Measurements from ENCODE around the gene OR10H2.
"Not testable (repeated sequence)": the region's sequence is repeated elsewhere in the genome, so short reads cannot be mapped to it uniquely, and the experiment has no call there.

The OR10H2 gene

GRCh38 chr19:15727724-15728123 is at the start of gene OR10H2:
Gene OR10H2, plus strand, starts transcription at chr19:15728024. Its CDS starts 20 bp downstream, at chr19:15728044.
- DNase-seq, result no peak

- no peak for DNase-seq
Observed at GRCh38 chr19:15679089-15679488, 48.7 kb upstream of the OR10H2 start.

GRCh38 chr19:15679865-15680264 is 48.0 kb upstream of the OR10H2 start:
- DNase-seq, result not testable (repeated sequence)

GRCh38 chr19:15680478-15681322 is 47.1 kb upstream of the OR10H2 start:
- DNase-seq, result no peak

- DNase-seq, result no peak
Observed at GRCh38 chr19:15683411-15683810, 44.4 kb upstream of the OR10H2 start.

GRCh38 chr19:15684828-15685227 is 43.0 kb upstream of the OR10H2 start:
- DNase-seq, result no peak

- DNase-seq, result no peak
Observed at GRCh38 chr19:15696654-15697194, 31.1 kb upstream of the OR10H2 start.

- no peak for DNase-seq
Observed at GRCh38 chr19:15701757-15702533, 25.9 kb upstream of the OR10H2 start.

- DNase-seq, result no peak
Observed at GRCh38 chr19:15702534-15702930, 25.3 kb upstream of the OR10H2 start.

- no peak for DNase-seq
Observed at GRCh38 chr19:15714638-15715037, 13.2 kb upstream of the OR10H2 start.

GRCh38 chr19:15715642-15716041 is 12.2 kb upstream of the OR10H2 start:
- DNase-seq, result no peak

GRCh38 chr19:15717809-15718208 is 10.0 kb upstream of the OR10H2 start:
- no peak for DNase-seq

GRCh38 chr19:15721268-15721667 is 6.6 kb upstream of the OR10H2 start:
- no peak for DNase-seq

- DNase-seq, result no peak
Observed at GRCh38 chr19:15722956-15723355, 4.9 kb upstream of the OR10H2 start.

- DNase-seq, result no peak
Observed at GRCh38 chr19:15730538-15730937, 2.7 kb downstream of the OR10H2 start.

- DNase-seq, result no peak
Observed at GRCh38 chr19:15732388-15732787, 4.6 kb downstream of the OR10H2 start.

- no peak for DNase-seq
Observed at GRCh38 chr19:15733895-15734294, 6.1 kb downstream of the OR10H2 start.

- no peak for DNase-seq
Observed at GRCh38 chr19:15737722-15738121, 9.9 kb downstream of the OR10H2 start, which contains the start of gene OR10H3. Gene OR10H3, plus strand, starts transcription at chr19:15737985. Its CDS starts 3,408 bp downstream, at chr19:15741393.

GRCh38 chr19:15740785-15741184 is 13.0 kb downstream of the OR10H2 start:
- DNase-seq, result no peak

GRCh38 chr19:15748239-15748638 is 20.4 kb downstream of the OR10H2 start:
- DNase-seq, result no peak

- no peak for DNase-seq
Observed at GRCh38 chr19:15758379-15758778, 30.6 kb downstream of the OR10H2 start.

GRCh38 chr19:15759962-15760565 is 32.2 kb downstream of the OR10H2 start:
- no peak for DNase-seq

- DNase-seq, result no peak
Observed at GRCh38 chr19:15769586-15769985, 41.8 kb downstream of the OR10H2 start.

Measured in activated CD8-positive, alpha-beta memory T cell treated with anti-CD3 and anti-CD28 coated beads, Interleukin-2, amount 50 U/mL, for 48 hours (primary cell).